NCI-H446 treated with DMSO at 0.1 percent for 48 hours (cell line): ENCODE measurements around the gene CFAP157.
A peak's percentile ranks its signal among the peaks of the same experiment; 100 is the strongest.

Experiments used
- DNase-seq: peaks from one replicate; lab custom pipeline; 2025; lab: John Stamatoyannopoulos, UW

The CFAP157 gene

GRCh38 chr9:127715470-127716337, 8.9 kb downstream of the CFAP157 start, which contains the start of the genes PTRH1 and TTC16:
TSS of gene PTRH1 (minus strand) at chr9:127715663. CDS start at chr9:127715639, 24 bp downstream.
TSS of gene TTC16 (plus strand) at chr9:127716079. CDS start at chr9:127716146, 67 bp downstream.
- DNase-seq = peak; percentile 77

- DNase-seq = no peak
Observed at GRCh38 chr9:127716412-127716811, 9.6 kb downstream of the CFAP157 start.

GRCh38 chr9:127717766-127718165, 11.0 kb downstream of the CFAP157 start:
- DNase-seq = no peak

- no peak for DNase-seq
Observed at GRCh38 chr9:127720031-127720864, 13.5 kb downstream of the CFAP157 start.

- no peak for DNase-seq
Observed at GRCh38 chr9:127720865-127721227, 14.1 kb downstream of the CFAP157 start.

- DNase-seq = no peak
Observed at GRCh38 chr9:127721391-127721821, 14.6 kb downstream of the CFAP157 start.

GRCh38 chr9:127722055-127722745, 15.4 kb downstream of the CFAP157 start:
- no peak for DNase-seq

GRCh38 chr9:127723013-127723412, 16.2 kb downstream of the CFAP157 start:
- no peak for DNase-seq

- DNase-seq = no peak
Observed at GRCh38 chr9:127723444-127723843, 16.7 kb downstream of the CFAP157 start.

GRCh38 chr9:127724012-127724411, 17.2 kb downstream of the CFAP157 start:
- DNase-seq = no peak

- DNase-seq = no peak
Observed at GRCh38 chr9:127726871-127727270, 20.1 kb downstream of the CFAP157 start.

GRCh38 chr9:127728808-127729207, 22.0 kb downstream of the CFAP157 start:
- no peak for DNase-seq

GRCh38 chr9:127729522-127730256, 22.9 kb downstream of the CFAP157 start:
- DNase-seq = no peak

GRCh38 chr9:127730262-127730661, 23.5 kb downstream of the CFAP157 start:
- DNase-seq = no peak

- no peak for DNase-seq
Observed at GRCh38 chr9:127730799-127731410, 24.1 kb downstream of the CFAP157 start.

GRCh38 chr9:127731938-127732337, 25.1 kb downstream of the CFAP157 start:
- no peak for DNase-seq

- DNase-seq = no peak
Observed at GRCh38 chr9:127732444-127732843, 25.7 kb downstream of the CFAP157 start.

- DNase-seq = no peak
Observed at GRCh38 chr9:127733614-127734013, 26.8 kb downstream of the CFAP157 start.

GRCh38 chr9:127734247-127734746, 27.5 kb downstream of the CFAP157 start:
- no peak for DNase-seq

GRCh38 chr9:127734747-127735529, 28.1 kb downstream of the CFAP157 start, which contains the start of gene TOR2A:
TSS of gene TOR2A (minus strand) at chr9:127735294. CDS start at chr9:127735270, 24 bp downstream.
- DNase-seq = peak; percentile 78
